ENCODE measurements around the gene NOS1AP. TPM values are rescaled to one million over a fixed set of nuclear protein-coding genes. Genes with fewer than 3 reads are reported as not detected.

The NOS1AP gene
- total RNA-seq (2022) (1.1 and 2.4 TPM in 2 replicates), Bru-seq, nascent RNA (percentile 43 among the genes with signal in this experiment), BruChase-seq, experiment 1, labeled RNA remaining after a 6-hour chase (percentile 27 among the genes with signal in this experiment), BruChase-seq, experiment 2, labeled RNA remaining after a 2-hour chase (percentile 32 among the genes with signal in this experiment)
- long read RNA-seq, partial matches to known transcripts, result 0 of 3 reads
- long read RNA-seq, other reads (novel, unspliced or antisense), result 3 of 3 reads

DNA sequence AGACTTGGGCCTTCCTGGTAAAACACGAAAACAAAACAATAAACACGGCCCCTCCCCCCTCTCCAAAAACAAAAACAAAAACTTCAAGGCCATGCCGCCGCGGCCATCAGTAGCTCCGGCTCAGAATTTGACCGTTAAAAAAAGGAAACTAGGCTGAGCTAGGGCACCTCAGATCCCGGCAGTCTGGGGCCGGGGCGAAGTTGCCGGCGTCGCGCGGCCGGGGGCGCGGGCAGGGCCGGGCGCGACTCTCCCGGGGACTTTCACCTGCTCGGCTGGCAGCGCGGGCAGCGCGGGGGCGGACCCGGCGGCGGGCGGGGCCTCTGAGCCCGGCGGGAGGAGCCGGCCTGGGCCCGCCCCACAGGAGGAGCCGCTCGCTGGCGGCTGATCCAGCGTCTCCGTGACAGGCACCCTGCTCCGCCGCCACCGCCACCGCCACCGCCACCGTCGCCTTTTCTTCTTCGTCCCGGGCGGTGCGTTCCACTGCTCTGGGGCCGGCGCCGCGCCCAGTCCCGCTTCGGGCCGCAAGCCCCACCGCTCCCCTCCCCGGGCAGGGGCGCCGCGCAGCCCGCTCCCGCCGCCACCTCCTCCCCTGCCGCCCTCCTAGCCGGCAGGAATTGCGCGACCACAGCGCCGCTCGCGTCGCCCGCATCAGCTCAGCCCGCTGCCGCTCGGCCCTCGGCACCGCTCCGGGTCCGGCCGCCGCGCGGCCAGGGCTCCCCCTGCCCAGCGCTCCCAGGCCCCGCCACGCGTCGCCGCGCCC, at the start of gene NOS1AP:
TSS of gene NOS1AP (plus strand) at position 358 of the 760 bp plus-strand sequence. CDS start 487 bp downstream, outside the sequence.
- Mint-ChIP-seq H3K36me3 (ENCODE audit: insufficient read depth, unreplicated experiment) (no peaks in the 10 kb centered on the region), H3K27me3 (ENCODE audit: insufficient read depth, unreplicated experiment) (no peaks in the 10 kb centered on the region), H3K4me1 (ENCODE audit: insufficient read depth, unreplicated experiment) (peaks cover 12% of the 10 kb centered on the region), H3K9me3 (ENCODE audit: unreplicated experiment) (no peaks in the 10 kb centered on the region), H3K27ac (ENCODE audit: low read depth, unreplicated experiment) (no peak within 1 kb of the TSS), H3K4me3 (ENCODE audit: unreplicated experiment) (peak within 1 kb of the TSS; percentile 84)
- DNase-seq (ENCODE audit: unreplicated experiment), result peak; percentile 82
- CTCF ChIA-PET, result interaction anchor here (0.7 to 3.8 kb wide), 14 partner anchors 11 to 731 kb away, joined by 3 to 33 read pairs (median 4); partner anchors contain the start of gene OLFML2B
- TSS peak; percentile 22 for BruUV-seq (replicated peaks)
- no peak for TF ChIP-seq CTCF (IDR thresholded peaks at IDR 0.05; ENCODE audit: unreplicated experiment)
- POLR2A ChIA-PET, result interaction anchor here (0.5 to 2.0 kb wide), 15 partner anchors 17 to 458 kb away, joined by 3 to 13 read pairs (median 3); partner anchors contain the start of gene C1orf226
- intact Hi-C loops (cut with micrococcal nuclease), result no loop called here

GRCh38 chr1:162020150-162020549, 49.3 kb upstream of the NOS1AP start:
- no TSS peak for BruUV-seq (replicated peaks)
- DNase-seq (ENCODE audit: unreplicated experiment), result no peak
- H3K4me1 Mint-ChIP-seq (ENCODE audit: insufficient read depth, unreplicated experiment), result peaks cover 16% of the 10 kb centered on the region
- ChIA-PET CTCF (interaction anchor here (0.7 to 4.9 kb wide), 6 partner anchors 16 to 356 kb away, joined by 3 to 40 read pairs (median 4); no protein-coding TSS in a partner anchor), POLR2A (no interaction called here)
- no peaks in the 10 kb centered on the region for H3K9me3 Mint-ChIP-seq (ENCODE audit: unreplicated experiment)
- no peak overlapping the region for H3K4me3 Mint-ChIP-seq (ENCODE audit: unreplicated experiment)
- no peak overlapping the region for H3K27ac Mint-ChIP-seq (ENCODE audit: low read depth, unreplicated experiment)
- intact Hi-C loops (cut with micrococcal nuclease), result loop anchor here (5.0 kb wide), 2 partner anchors 58 to 113 kb away; no protein-coding TSS in a partner anchor
- H3K36me3 Mint-ChIP-seq (ENCODE audit: insufficient read depth, unreplicated experiment), result no peaks in the 10 kb centered on the region
- no peak for TF ChIP-seq CTCF (IDR thresholded peaks at IDR 0.05; ENCODE audit: unreplicated experiment)
- peaks cover 32% of the 10 kb centered on the region for H3K27me3 Mint-ChIP-seq (ENCODE audit: insufficient read depth, unreplicated experiment)

GRCh38 chr1:162021124-162021523, 48.4 kb upstream of the NOS1AP start:
- H3K27ac Mint-ChIP-seq (ENCODE audit: low read depth, unreplicated experiment), result no peak overlapping the region
- no peaks in the 10 kb centered on the region for H3K36me3 Mint-ChIP-seq (ENCODE audit: insufficient read depth, unreplicated experiment)
- intact Hi-C loops (cut with micrococcal nuclease), result loop anchor here (5.0 kb wide), 2 partner anchors 59 to 114 kb away; no protein-coding TSS in a partner anchor
- DNase-seq (ENCODE audit: unreplicated experiment), result no peak
- no peaks in the 10 kb centered on the region for H3K9me3 Mint-ChIP-seq (ENCODE audit: unreplicated experiment)
- peaks cover 32% of the 10 kb centered on the region for H3K27me3 Mint-ChIP-seq (ENCODE audit: insufficient read depth, unreplicated experiment)
- no peak for TF ChIP-seq CTCF (IDR thresholded peaks at IDR 0.05; ENCODE audit: unreplicated experiment)
- no TSS peak for BruUV-seq (replicated peaks)
- ChIA-PET POLR2A (interaction anchor here (0.6 kb wide), 1 partner anchor 236 kb away, joined by 3 read pairs; no protein-coding TSS in a partner anchor), CTCF (interaction anchor here (4.9 kb wide), 1 partner anchor 15 kb away, joined by 40 read pairs; no protein-coding TSS in a partner anchor)
- no peak overlapping the region for H3K4me3 Mint-ChIP-seq (ENCODE audit: unreplicated experiment)
- H3K4me1 Mint-ChIP-seq (ENCODE audit: insufficient read depth, unreplicated experiment), result peaks cover 16% of the 10 kb centered on the region

DNA sequence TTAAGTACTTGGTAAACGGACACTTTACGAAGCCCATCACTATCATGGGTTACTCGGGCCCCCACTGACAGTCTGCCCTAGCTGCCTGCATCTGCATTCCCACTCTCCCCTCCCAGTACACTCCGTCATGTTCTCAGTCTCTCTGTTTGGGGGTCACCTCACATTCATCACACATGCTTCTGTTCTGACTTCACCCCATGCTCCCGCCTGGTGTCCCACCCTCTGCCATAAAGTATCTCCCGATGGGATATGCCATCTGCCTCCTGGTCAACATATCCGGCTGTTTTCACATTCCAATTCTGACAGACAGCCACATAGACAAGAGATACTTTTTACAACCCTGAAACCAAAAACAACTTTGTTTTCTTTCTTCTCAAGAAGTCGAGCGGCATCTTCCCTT, 46.9 kb upstream of the NOS1AP start:
- no peaks in the 10 kb centered on the region for H3K9me3 Mint-ChIP-seq (ENCODE audit: unreplicated experiment)
- POLR2A ChIA-PET, result interaction anchor here (0.7 to 2.4 kb wide), 2 partner anchors 14 to 230 kb away, joined by 3 to 17 read pairs; no protein-coding TSS in a partner anchor
- peaks cover 16% of the 10 kb centered on the region for H3K4me1 Mint-ChIP-seq (ENCODE audit: insufficient read depth, unreplicated experiment)
- CTCF ChIA-PET, result interaction anchor here (0.6 to 6.8 kb wide), 3 partner anchors 14 to 269 kb away, joined by 3 to 97 read pairs (median 83); no protein-coding TSS in a partner anchor
- TF ChIP-seq CTCF (IDR thresholded peaks at IDR 0.05; ENCODE audit: unreplicated experiment), result no peak
- H3K27me3 Mint-ChIP-seq (ENCODE audit: insufficient read depth, unreplicated experiment), result peaks cover 34% of the 10 kb centered on the region
- no peaks in the 10 kb centered on the region for H3K36me3 Mint-ChIP-seq (ENCODE audit: insufficient read depth, unreplicated experiment)
- H3K27ac Mint-ChIP-seq (ENCODE audit: low read depth, unreplicated experiment), result no peak overlapping the region
- no peak for DNase-seq (ENCODE audit: unreplicated experiment)
- H3K4me3 Mint-ChIP-seq (ENCODE audit: unreplicated experiment), result peak overlapping the region; percentile 89
- intact Hi-C loops (cut with micrococcal nuclease), result loop anchor here (5.0 kb wide), 2 partner anchors 60 to 115 kb away; no protein-coding TSS in a partner anchor
- no TSS peak for BruUV-seq (replicated peaks)
